Fibroblast of mammary gland (primary cell): ENCODE data around the gene C19orf67.

Experiments
- DNase-seq: peaks from one replicate; pipeline ENCODE4 v3.0.0-alpha.2; 2010; ENCODE audit warnings: low read depth
- H3K4me3 ChIP-seq: 2 replicates; pipeline ENCODE4 v1.5.1; 2011; ENCODE audit warnings: low read depth, mild to moderate bottlenecking, low read length, moderate library complexity; ENCODE audit not compliant: control insufficient read depth
- CTCF ChIP-seq: conservative IDR thresholded peaks from 2 replicates; pipeline ENCODE4 v1.5.1; 2011; ENCODE audit warnings: low read depth, low read length, inconsistent platforms; ENCODE audit not compliant: control insufficient read depth, insufficient read depth

C19orf67 gene

GRCh38 chr19:14056741-14057356 lies 28.7 kb downstream of the C19orf67 start:
- no peak overlapping the region for H3K4me3 ChIP-seq
- TF ChIP-seq CTCF, result no peak
- no peak for DNase-seq

GRCh38 chr19:14056069-14056666 lies 29.4 kb downstream of the C19orf67 start:
- DNase-seq, result no peak
- H3K4me3 ChIP-seq, result no peak overlapping the region
- no peak for TF ChIP-seq CTCF

GRCh38 chr19:14055396-14055795 lies 30.2 kb downstream of the C19orf67 start:
- no peak for DNase-seq
- TF ChIP-seq CTCF, result no peak
- no peak overlapping the region for H3K4me3 ChIP-seq

GRCh38 chr19:14054721-14055120 lies 30.9 kb downstream of the C19orf67 start:
- no peak overlapping the region for H3K4me3 ChIP-seq
- no peak for DNase-seq
- no peak for TF ChIP-seq CTCF

GRCh38 chr19:14054099-14054498 lies 31.5 kb downstream of the C19orf67 start:
- TF ChIP-seq CTCF, result no peak
- H3K4me3 ChIP-seq, result no peak overlapping the region
- no peak for DNase-seq

GRCh38 chr19:14053500-14053899 lies 32.1 kb downstream of the C19orf67 start:
- no peak for DNase-seq
- H3K4me3 ChIP-seq, result no peak overlapping the region
- TF ChIP-seq CTCF, result no peak
